Right ventricle myocardium superior (tissue), 1 donor: ENCODE measurements around the gene SF3B3. TPM values are rescaled to one million over a fixed set of nuclear protein-coding genes. Genes with fewer than 3 reads are reported as not detected.
"Not testable (repeated sequence)": the region's sequence is repeated elsewhere in the genome, so short reads cannot be mapped to it uniquely, and the experiment has no call there.

Source experiments
- ATAC-seq: fragments of 200-7000 bp; cut with Tn5 transposase; one replicate; pipeline ENCODE4 v1.9.1; 2020; ENCODE audit warnings: mild to moderate bottlenecking; ENCODE audit not compliant: poor library complexity
- DNase-seq: peaks from one replicate; pipeline ENCODE4 v3.0.0-alpha.2; 2020
- intact Hi-C: fragments of 100-400 bp; cut with DNase I; formaldehyde crosslinking; loops from one replicate; pipeline ENCODE4 v1.11.2; 2022
- total RNA-seq: library from RNA; stranded (reverse); fragmentation: NEBNext Ultra II Directional; extraction: Animal tissue kit (Norgen Biotek cat#: 25700); gene quantifications from one replicate; pipeline ENCODE4 v1.2.1, GENCODE V29; 2021
- donor health status: DM: no; HTN: yes; CAD: no; lungs with severe emphysema.

SF3B3 gene
- total RNA-seq, 1 donor from 2014 or later, result 129 TPM

DNA sequence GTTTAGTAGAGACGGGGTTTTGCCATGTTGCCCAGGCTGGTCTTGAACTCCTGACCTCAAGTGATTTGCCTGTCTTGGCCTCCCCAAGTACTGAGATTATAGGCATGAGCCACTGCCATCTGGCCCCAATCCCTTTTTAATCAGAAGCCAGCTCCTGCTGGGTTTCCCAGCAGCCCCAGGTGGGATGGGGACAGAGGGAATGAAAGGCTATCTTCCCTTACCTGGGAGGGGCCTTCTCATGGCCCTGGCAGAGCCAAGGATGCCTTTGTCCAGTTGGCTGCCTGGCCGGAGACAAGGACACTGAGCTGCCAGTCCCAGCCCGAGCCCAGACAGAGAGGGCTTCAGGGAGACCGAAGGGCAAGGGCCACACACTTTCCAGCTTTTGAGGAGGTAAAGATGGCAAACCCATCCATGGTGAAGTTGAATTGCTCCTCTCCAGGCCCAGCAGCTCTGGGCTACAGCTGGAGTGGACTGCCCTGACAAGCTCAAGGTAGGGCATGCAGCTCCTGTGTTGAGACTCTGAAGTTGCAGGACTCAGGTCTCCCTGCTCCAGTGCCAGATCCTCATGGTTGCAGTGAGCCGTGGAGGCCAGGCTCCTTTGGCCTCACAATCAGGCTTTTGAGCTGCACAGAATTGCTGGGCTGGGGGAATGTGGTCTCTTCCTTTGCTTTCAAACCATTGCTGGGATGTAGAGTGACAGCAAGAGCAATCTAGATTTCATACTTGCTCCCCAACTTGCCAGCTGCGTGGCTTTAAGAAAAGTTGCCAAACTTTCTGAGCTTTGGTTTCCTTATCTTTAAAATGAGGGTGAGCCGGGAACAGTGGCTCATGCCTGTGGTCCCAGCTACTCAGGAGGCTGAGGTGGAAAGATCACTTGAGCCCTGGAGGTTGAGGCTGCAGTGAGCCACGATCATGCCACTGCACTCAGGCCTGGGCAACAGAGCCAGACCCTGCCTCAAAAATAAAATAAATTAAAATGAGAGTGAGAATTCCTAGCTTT is 78.3 kb downstream of the SF3B3 start:
- intact Hi-C loops, result no loop called here
- ATAC-seq, result no peak
- DNase-seq, result no peak

DNA sequence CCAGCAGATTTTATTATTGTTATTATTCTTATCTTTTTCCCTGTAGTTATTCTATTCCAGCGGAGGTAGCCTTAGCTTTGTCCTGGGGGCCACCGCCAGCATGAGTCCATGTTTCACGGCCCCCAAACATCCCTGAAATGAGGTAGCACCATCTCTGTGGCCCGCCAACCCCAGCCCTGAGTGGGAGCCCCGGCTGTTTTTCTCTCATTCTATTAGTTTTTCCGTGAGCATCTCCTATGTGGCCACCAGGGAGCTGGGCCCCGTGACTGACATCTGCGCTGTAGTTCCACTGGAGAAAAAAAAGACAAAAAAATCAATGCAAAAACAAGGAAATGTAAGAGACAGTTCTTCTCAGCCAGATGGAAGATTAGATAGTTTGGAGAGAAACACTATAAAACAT is 79.2 kb downstream of the SF3B3 start:
- ATAC-seq (no peak), DNase-seq (no peak)
- intact Hi-C loops, result no loop called here

DNA sequence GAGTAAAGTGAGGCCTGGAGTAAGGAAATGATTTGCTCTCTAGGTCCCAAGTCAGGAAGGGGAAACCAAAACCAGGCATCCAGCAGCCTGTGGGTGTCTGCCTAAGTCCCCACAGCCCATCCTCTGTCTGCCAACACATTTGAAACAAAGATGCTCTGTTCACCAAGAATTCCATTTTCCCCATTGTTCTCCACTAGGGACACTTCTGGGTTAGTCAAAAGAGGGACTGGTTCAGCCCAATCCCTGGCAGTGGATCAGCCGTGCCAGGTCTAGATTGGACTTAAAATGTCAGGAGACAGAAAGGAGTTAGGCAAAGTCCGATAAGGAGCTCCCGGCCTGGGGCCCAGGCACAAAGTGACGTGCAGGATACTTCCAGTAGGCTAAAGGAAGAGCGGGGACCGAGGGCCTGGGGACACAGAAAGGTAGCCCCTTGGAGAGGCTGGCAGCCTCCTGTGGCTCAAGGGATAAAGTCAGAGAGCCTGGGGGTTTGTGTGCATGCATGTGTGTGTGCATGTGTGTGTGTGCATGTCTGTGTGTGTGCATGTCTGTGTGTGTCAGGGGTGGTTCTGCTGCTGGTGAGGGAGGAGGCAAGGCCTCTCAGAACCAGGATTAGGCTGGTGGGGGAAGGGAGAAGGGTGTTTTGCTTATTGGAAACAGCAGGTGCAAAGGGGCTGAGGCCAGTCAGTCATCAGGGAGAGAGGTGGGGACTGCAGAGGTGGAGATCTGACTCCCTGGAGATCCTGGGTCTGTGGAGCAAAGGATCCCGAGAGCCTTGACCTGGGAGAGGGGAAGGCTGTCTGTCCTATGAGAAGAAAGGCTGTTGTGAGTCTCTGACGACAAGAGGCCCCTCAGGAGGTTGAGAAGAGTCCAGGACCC is 81.0 kb downstream of the SF3B3 start:
- ATAC-seq, result no peak
- DNase-seq, result no peak
- intact Hi-C loops, result no loop called here

DNA sequence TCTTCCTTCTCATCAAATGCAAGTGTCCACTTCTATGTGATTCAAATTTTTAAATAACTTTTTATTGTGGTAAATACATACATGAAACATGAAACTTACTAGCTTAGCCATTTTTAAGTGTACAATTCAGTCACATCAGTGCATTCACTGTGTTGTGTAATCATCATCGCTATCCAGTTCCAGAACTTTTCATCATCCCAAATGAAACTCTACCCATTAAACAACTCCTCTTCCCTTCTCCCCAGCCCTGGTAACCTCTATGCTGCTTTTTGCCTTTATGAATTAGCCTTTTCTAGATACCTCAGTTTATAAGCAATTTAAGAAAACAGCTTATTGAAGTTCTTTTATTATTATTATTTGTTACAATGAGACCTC is 81.7 kb downstream of the SF3B3 start:
- DNase-seq (no peak), ATAC-seq (no peak)
- intact Hi-C loops, result no loop called here

DNA sequence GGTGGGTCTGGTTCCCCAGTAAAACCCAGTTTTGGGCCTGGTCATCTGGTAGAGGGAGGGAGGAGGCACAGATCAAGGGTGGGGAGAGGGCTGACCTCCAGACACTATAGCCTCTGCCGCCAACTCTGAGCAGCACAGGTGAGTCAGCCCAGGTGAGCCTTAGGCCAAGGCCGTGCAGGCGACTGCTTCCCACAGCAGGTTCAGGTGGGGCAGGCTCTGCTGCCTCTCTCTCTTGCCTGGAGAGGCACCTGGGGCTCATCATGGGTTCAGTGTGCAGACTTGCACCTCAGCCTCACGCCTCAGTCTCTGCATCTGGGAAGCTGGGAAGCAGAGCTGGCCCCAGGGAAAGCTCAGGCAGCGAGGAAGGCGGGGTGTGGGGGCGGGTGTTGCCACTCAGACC is 84.9 kb downstream of the SF3B3 start:
- no peak for DNase-seq
- intact Hi-C loops, result no loop called here
- ATAC-seq, result no peak

DNA sequence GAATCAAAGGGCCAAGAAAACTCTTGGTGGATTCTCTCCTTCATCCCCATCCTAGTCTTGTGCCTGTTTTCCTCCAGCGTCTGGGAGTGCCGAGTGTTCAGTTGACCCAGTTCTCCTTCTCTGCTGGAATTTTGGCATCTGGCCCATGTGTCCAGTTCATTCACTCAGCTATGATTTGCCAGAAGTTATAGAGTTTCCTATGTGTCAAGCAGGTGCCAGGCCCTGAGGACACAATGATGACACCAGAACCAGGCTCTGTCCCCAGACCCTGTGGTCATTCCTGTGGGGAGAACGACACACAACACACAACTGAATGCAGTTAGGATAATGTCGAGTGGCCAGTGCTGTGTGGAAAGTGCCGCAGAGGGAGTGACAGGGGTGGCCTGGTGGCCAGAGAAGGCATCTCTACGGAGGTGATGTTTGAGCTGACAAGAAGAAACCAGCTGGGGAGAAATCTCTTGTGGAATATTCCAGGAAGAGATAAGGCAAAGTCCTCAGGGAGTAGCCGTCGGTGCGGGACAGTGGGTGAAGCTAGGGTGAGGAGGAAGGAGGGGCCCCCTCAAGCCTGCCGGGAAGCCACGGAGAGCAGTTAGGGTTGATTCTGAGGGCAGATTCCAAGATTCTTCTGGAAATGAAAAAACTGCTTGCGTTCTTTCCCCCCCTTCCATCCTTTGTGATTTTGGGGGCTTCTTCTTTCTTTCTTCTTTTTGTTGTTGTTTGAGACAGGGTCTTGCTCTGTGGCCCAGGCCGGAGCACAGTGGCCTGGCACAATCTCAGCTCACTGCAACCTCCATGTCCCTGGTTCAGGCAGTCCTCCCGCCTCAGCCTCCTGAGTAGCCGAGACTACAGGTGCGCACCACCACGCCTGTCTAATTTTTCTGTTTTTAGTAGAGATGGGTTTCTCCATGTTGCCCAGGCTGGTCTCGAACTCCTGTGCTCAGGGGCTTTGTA is 86.9 kb downstream of the SF3B3 start:
- ATAC-seq, result peak; percentile 79
- DNase-seq, result no peak
- intact Hi-C loops, result no loop called here

DNA sequence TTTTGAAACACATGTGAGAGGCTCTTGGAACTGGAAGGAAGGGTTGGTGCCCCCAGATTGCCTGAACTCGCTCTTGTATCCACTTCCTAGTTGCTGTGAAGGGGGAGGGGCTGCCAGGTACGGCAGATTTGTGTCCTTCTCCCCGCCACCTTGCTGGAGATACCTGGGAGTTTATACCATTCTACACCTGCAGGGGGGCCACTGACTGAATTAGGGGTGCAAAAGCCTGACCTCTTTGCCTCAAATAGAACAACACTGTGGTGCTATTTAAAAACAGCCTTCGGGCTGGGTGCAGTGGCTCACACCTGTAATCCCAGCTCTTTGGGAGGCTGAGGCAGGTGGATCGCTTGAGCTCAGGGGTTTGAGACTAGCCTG is 87.6 kb downstream of the SF3B3 start:
- no peak for ATAC-seq
- no peak for DNase-seq
- intact Hi-C loops, result no loop called here

DNA sequence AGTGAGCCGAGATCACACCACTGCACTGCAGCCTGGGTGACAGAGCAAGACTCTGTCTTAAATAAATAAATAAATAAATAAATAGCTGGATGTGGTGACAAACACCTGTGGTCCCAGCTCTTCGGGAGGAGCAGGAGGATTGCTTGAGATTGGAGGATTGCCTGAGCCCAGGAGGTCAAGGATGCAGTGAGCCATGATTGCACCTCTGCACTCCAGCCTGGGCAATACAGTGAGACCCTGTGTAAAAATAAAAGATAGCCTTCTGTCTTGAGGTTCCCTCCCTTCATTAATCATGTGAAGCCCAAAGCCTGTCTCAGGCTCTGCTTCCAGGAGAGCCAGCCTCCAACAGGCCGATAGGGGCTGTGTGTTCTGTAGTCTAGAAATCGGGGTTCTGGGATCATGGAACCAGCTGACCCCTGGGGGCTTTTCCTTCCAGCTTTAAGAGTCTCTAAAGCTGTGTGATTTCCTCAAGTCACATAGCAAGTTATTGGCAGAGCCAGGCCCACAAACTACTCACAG is 88.2 kb downstream of the SF3B3 start:
- intact Hi-C loops, result no loop called here
- no peak for DNase-seq
- ATAC-seq, result no peak

DNA sequence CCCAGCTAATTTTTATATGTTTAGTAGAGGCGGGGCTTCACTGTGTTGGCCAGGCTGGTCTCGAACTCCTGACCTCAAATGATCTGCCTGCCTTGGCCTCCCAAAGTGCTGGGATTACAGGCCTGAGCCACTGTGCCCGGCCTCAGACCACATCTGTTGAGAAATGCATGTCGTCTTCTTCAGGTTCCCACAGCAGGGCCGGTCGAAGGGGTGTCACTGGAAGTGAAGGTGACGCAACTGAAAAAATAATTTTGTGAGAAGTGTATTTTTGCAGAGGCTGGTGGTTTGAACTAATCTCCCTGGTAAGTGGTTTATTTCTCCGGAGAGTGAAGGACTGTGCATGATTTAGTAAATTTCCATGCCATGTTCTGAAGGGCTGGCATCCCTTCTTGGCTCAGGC is 89.3 kb downstream of the SF3B3 start:
- intact Hi-C loops, result no loop called here
- DNase-seq (no peak), ATAC-seq (no peak)

DNA sequence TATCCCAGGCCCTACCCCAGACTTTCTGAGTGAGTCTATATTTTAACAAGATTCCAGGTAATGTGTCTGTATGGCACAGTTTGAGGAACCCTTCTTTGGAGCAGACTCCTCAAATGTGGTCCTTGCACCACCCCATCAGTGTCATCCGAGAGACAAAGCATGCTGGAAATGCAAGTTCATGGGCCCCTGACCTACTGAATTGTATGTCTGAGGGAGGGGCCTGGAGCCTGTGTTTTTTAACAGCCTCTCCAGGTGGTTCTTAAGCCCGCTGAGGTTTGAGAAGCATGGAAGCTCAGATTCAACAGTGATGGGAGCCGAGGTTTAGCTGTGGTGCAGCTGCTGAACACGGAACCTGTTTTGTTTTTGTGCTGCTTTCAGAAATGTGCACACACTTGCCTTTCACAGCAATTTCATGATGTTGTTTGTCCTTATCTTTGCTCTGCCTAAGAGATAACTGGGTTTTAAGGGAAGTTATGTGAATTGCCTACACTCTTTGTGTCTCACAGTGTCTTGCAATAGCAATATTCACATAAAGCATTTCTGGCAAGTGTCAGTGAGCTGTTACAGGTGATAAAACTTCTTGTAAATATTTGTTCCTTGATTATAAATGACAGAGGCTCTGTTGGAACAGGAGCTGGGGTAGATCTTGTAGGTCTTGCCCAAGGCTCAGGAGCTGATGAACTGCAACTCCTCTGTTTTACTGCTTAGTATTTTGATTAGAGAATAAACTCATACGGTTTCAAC is 90.8 kb downstream of the SF3B3 start:
- intact Hi-C loops, result no loop called here
- no peak for ATAC-seq
- DNase-seq, result no peak

DNA sequence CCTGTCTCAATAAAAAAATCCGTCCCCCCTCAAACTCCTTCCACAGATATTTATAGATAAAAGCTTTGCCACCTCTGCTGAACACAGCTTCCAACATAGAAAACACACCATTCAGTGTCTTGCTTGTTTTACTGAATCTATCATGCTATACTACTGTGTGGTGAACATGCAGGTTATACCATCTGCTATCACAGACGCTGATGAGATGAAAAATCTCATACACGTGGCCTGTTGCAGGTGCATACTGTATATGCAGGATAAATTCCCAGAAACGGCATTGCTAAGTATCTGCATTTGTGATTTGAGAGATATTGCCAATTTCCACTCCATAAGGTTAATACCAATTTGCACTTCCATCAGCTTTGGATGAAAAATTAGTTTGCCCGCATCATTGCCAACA is 92.3 kb downstream of the SF3B3 start:
- intact Hi-C loops, result no loop called here
- ATAC-seq (no peak), DNase-seq (no peak)

DNA sequence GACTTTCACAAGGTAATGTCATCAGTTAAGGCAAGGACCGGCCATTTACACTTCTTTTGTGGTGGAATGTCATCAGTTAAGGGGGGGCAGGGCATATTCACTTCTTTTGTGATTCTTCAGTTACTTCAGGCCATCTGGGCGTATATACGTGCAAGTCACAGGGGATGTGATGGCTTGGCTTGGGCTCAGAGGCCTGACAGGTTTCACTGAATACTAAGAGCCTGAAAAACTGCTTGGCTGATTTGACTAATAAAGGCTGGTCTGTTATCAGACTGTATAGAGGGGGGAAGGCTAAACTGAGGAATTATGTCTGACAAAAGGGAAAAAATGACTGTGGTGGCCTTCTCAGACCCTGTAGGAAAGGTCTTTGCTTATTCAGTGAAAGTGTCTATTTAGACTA is 98.2 kb downstream of the SF3B3 start:
- ATAC-seq, DNase-seq, intact Hi-C loops: not testable (repeated sequence)

Other genes with a start within 250 kb of the SF3B3 start
- gene AARS1, start 234.3 kb upstream of the SF3B3 start, total RNA-seq, result 59.7 TPM
- 13.9 TPM for gene DDX19B, start 224.6 kb upstream of the SF3B3 start, total RNA-seq
- gene DDX19A, start 176.9 kb upstream of the SF3B3 start, total RNA-seq, result 25.0 TPM
- gene ST3GAL2, start 84.7 kb upstream of the SF3B3 start, total RNA-seq, result 19.6 TPM
- 8.0 TPM for gene FCSK, start 69.2 kb upstream of the SF3B3 start, total RNA-seq
- 49.1 TPM for gene COG4, start 262 bp upstream of the SF3B3 start, total RNA-seq
- 1.6 TPM for gene IL34, start 122.7 kb downstream of the SF3B3 start, total RNA-seq
- 74.1 TPM for gene MTSS2, start 162.2 kb downstream of the SF3B3 start, total RNA-seq